T-helper 2 cell (primary cell): ENCODE data around the gene ATP5ME.
"Not testable (repeated sequence)": the region's sequence is repeated elsewhere in the genome, so short reads cannot be mapped to it uniquely, and the experiment has no call there.

Experiments used
- DNase-seq, 5 experiments: peaks; one replicate each; pipeline versions ENCODE4 v3.0.0 to v3.0.0-alpha.2; 2012 to 2022

Gene ATP5ME

GRCh38 chr4:704971-705277 lies 30.8 kb upstream of the ATP5ME start:
- DNase-seq, result no peak

- DNase-seq, result no peak
Observed at GRCh38 chr4:704198-704891, 30.3 kb upstream of the ATP5ME start.

- no peak for DNase-seq
Observed at GRCh38 chr4:703336-704197, 29.5 kb upstream of the ATP5ME start.

GRCh38 chr4:702618-703048 lies 28.6 kb upstream of the ATP5ME start:
- DNase-seq, result no peak

- no peak for DNase-seq
Observed at GRCh38 chr4:700587-701264, 26.6 kb upstream of the ATP5ME start.

- DNase-seq, result no peak
Observed at GRCh38 chr4:699816-700580, 25.9 kb upstream of the ATP5ME start.

GRCh38 chr4:694341-694940 lies 20.4 kb upstream of the ATP5ME start:
- not testable (repeated sequence) for DNase-seq

GRCh38 chr4:692771-693554 lies 18.9 kb upstream of the ATP5ME start:
- no peak for DNase-seq

GRCh38 chr4:689723-690122 lies 15.6 kb upstream of the ATP5ME start:
- DNase-seq, result no peak

GRCh38 chr4:688854-689681 lies 15.0 kb upstream of the ATP5ME start, which contains the start of gene SLC49A3:
Gene SLC49A3 (minus strand): TSS chr4:689151. CDS start chr4:689127, 24 bp downstream.
- no peak for DNase-seq

- no peak for DNase-seq
Observed at GRCh38 chr4:687971-688853, 14.1 kb upstream of the ATP5ME start.

- no peak for DNase-seq
Observed at GRCh38 chr4:687048-687970, 13.2 kb upstream of the ATP5ME start.

- no peak for DNase-seq
Observed at GRCh38 chr4:686413-687040, 12.5 kb upstream of the ATP5ME start.

- DNase-seq, result no peak
Observed at GRCh38 chr4:685679-686412, 11.8 kb upstream of the ATP5ME start.

- DNase-seq, result no peak
Observed at GRCh38 chr4:684623-685327, 10.7 kb upstream of the ATP5ME start.

GRCh38 chr4:683982-684622 lies 10.0 kb upstream of the ATP5ME start:
- peak in 2 of 5 experiments; percentile 18 to 57 for DNase-seq
